Fibroblast of lung (primary cell): ENCODE measurements around the gene REEP1. TPM values are rescaled to one million over a fixed set of nuclear protein-coding genes. Genes with fewer than 3 reads are reported as not detected.

Source experiments
- DNase-seq, 2 donors: peaks; one replicate each; pipeline versions ENCODE4 v3.0.0 to v3.0.0-alpha.2; 2010; ENCODE audit warnings: low read depth in 2 of 2
- H2AFZ ChIP-seq: 2 replicates; pipeline ENCODE4 v1.5.1; 2012; ENCODE audit warnings: low read length, control low read depth, inconsistent platforms
- H3K27ac ChIP-seq: 2 replicates; pipeline ENCODE4 v1.5.1; 2011; ENCODE audit warnings: low read length, control low read depth; ENCODE audit not compliant: insufficient read depth
- H3K27me3 ChIP-seq: 2 replicates; pipeline ENCODE4 v1.5.1; 2011; ENCODE audit warnings: mild to moderate bottlenecking, low read length; ENCODE audit not compliant: control insufficient read depth, insufficient read depth
- H3K36me3 ChIP-seq: 2 replicates; pipeline ENCODE4 v1.5.1; 2011; ENCODE audit warnings: low read length; ENCODE audit not compliant: control insufficient read depth, insufficient read depth
- H3K4me1 ChIP-seq: 2 replicates; pipeline ENCODE4 v1.5.1; 2011; ENCODE audit warnings: low read length; ENCODE audit not compliant: control insufficient read depth, insufficient read depth; ENCODE audit errors: extremely low read depth
- H3K4me2 ChIP-seq: 2 replicates; pipeline ENCODE4 v1.5.1; 2011; ENCODE audit warnings: low read length, control low read depth; ENCODE audit not compliant: insufficient read depth; ENCODE audit errors: extremely low read depth
- H3K4me3 ChIP-seq, 4 experiments: fragments of 200-600 bp in 1 of 4; sonication (generic) in 1 of 4; replicated peaks in 1 of 4; 2 replicates each; pipeline ENCODE4 v1.5.1; 2011 to 2016; ENCODE audit warnings: low read length in 4 of 4, low read depth in 3 of 4, mild to moderate bottlenecking in 3 of 4, control low read depth in 2 of 4, inconsistent platforms in 1 of 4, mixed read lengths in 1 of 4; ENCODE audit not compliant: insufficient read depth in 1 of 4; ENCODE audit errors: control extremely low read depth in 1 of 4
- H3K79me2 ChIP-seq: 2 replicates; pipeline ENCODE4 v1.5.1; 2012; ENCODE audit warnings: mild to moderate bottlenecking, low read length, inconsistent platforms; ENCODE audit not compliant: control insufficient read depth, insufficient read depth
- H3K9ac ChIP-seq: 2 replicates; pipeline ENCODE4 v1.5.1; 2011; ENCODE audit warnings: mild to moderate bottlenecking, low read length, control low read depth; ENCODE audit not compliant: insufficient read depth
- H3K9me3 ChIP-seq: 2 replicates; pipeline ENCODE4 v1.5.1; 2012; ENCODE audit warnings: low read depth, low read length; ENCODE audit not compliant: control insufficient read depth, insufficient read depth
- H4K20me1 ChIP-seq: 2 replicates; pipeline ENCODE4 v1.5.1; 2011; ENCODE audit warnings: low read length; ENCODE audit not compliant: control insufficient read depth, insufficient read depth; ENCODE audit errors: extremely low read depth
- EZH2 ChIP-seq: IDR thresholded peaks from 2 replicates; pipeline ENCODE4 v1.5.1; 2012; ENCODE audit warnings: low read length, control low read depth, mild to moderate bottlenecking; ENCODE audit errors: missing control alignments
- polyA plus RNA-seq, 2 donors: library from polyadenylated mRNA; depleted of rRNA in 1 of 2; stranded (reverse) in 1 of 2; unstranded in 1 of 2; fragments of >200 nt; gene quantifications; 2 replicates each; pipeline ENCODE4 v1.2.1, GENCODE V29; 2011 to 2012; ENCODE audit warnings: missing spikeins in 1 of 2
- total RNA-seq: library from RNA; depleted of rRNA; stranded (reverse); fragments of >200 nt; gene quantifications from 2 replicates; pipeline ENCODE4 v1.2.1, GENCODE V29; 2014
- TF ChIP-seq, protein P1 (sequence below), 2 donors: IDR thresholded peaks in 1 of 2; conservative IDR thresholded peaks in 1 of 2; 1 replicate in 1 of 2; 2 replicates in 1 of 2; pipeline ENCODE4 v1.5.1; 2011 to 2012; ENCODE audit warnings: low read length in 2 of 2, control low read depth in 1 of 2, inconsistent platforms in 1 of 2, low read depth in 1 of 2, mild to moderate bottlenecking in 1 of 2

The REEP1 gene
- total and polyA plus RNA-seq, 2 donors (not counting 1 experiment from before 2014, with no cell fraction given): 0.02 TPM; not detected in 1

DNA sequence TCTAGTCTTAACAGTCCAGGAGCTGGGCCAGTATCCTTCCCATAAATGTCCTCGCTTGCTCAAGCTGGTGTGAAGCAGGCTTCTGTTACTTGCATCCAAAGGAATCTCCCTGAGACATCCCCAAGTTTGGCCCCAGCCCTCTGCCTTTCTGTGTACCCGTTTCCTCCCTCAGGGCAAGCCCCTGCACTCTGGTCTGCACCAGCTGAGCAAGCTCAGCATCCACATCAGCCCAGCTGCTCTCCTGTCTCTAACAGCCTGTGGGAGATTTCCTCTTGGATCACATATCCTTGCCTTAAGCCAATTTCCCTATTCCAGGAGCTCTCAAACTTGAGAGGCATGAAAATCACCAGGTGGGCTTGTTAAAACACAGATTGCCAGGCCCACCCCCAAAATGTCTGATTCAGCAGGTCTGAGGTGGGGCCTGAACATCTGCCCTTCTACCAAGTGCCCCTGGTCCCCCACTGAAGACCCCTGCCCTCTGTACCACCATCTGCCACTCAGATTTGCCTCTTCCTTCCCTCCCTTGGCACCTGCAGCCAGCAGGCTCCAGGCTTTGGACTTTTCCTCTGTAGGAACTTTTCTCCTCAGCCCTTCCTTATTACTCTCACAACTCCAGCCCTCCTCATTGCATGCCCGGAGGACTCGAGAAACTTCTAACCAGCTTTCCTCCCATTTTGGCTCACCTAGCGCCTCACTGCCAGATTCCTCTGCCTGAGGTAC is 32.1 kb downstream of the REEP1 start:
- Histone ChIP-seq H3K27me3 (peaks cover 15% of the 10 kb centered on the region), H3K36me3 (no peaks in the 10 kb centered on the region), H3K79me2 (no peaks in the 10 kb centered on the region), H2AFZ (no peak overlapping the region), H3K4me1 (no peaks in the 10 kb centered on the region), H3K9ac (no peak overlapping the region), H3K4me2 (no peak overlapping the region), H3K27ac (no peak overlapping the region), H3K9me3 (no peaks in the 10 kb centered on the region), H4K20me1 (no peaks in the 10 kb centered on the region), H3K4me3 (no peak overlapping the region)
- TF ChIP-seq, protein P1, sequence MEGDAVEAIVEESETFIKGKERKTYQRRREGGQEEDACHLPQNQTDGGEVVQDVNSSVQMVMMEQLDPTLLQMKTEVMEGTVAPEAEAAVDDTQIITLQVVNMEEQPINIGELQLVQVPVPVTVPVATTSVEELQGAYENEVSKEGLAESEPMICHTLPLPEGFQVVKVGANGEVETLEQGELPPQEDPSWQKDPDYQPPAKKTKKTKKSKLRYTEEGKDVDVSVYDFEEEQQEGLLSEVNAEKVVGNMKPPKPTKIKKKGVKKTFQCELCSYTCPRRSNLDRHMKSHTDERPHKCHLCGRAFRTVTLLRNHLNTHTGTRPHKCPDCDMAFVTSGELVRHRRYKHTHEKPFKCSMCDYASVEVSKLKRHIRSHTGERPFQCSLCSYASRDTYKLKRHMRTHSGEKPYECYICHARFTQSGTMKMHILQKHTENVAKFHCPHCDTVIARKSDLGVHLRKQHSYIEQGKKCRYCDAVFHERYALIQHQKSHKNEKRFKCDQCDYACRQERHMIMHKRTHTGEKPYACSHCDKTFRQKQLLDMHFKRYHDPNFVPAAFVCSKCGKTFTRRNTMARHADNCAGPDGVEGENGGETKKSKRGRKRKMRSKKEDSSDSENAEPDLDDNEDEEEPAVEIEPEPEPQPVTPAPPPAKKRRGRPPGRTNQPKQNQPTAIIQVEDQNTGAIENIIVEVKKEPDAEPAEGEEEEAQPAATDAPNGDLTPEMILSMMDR (conservative IDR thresholded peaks at IDR 0.05 in 1 of 2, IDR thresholded peaks at IDR 0.05 in 1 of 2; ENCODE audit: low read depth in 1 of 2, low read length in 2 of 2): no peak
- TF ChIP-seq EZH2: no peak
- DNase-seq: no peak

DNA sequence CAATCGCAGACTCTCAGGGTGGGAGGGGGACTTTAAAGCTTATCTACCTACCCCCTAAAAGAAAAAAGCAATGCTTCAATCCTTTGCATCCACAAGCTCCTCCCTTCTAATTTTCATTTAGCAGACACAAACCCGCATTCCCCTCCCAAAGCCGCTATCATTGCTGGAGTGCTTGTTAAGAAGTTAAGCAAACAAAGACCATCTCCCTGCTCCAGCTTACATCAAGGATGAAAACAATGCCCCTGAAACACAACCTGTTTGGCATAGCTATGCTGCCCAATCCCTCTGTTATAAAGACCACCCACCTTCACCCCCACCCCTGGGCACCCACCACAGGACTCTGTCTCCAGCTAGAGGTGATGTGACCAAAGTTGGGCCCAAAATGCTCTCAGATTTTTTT is 33.0 kb downstream of the REEP1 start:
- no peaks in the 10 kb centered on the region for H3K9me3 ChIP-seq

DNA sequence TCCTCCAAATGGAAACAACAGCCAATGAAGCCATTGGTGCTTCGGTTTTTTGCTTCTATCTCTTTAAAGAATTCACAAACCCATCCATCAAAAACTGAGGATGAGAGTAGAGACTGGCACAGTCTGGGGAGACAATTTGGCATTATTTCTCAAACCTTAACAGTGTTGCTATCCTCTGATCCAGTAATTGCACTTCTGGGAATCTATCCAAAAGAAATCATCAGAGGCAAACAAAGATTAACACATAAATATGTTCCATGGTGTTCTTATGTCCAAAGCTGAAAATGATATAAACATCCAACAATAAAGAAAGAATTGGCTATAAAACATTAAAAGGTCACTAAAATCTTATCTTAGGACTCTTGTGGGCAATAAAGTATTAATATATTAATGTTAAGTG is 35.1 kb downstream of the REEP1 start:
- Histone ChIP-seq H2AFZ (no peak overlapping the region), H3K4me3 (no peak overlapping the region), H3K9ac (no peak overlapping the region), H3K27ac (no peak overlapping the region), H3K9me3 (no peaks in the 10 kb centered on the region), H3K4me2 (no peak overlapping the region), H3K4me1 (no peaks in the 10 kb centered on the region), H4K20me1 (no peaks in the 10 kb centered on the region), H3K79me2 (no peaks in the 10 kb centered on the region), H3K36me3 (no peaks in the 10 kb centered on the region), H3K27me3 (peaks cover 16% of the 10 kb centered on the region)
- DNase-seq: no peak
- TF ChIP-seq, protein P1 (conservative IDR thresholded peaks at IDR 0.05 in 1 of 2, IDR thresholded peaks at IDR 0.05 in 1 of 2; ENCODE audit: low read depth in 1 of 2, low read length in 2 of 2): no peak
- no peak for TF ChIP-seq EZH2

More for the DNA sequence above, 33.0 kb downstream of the REEP1 start:
- no peak overlapping the region for H3K27ac ChIP-seq
- H3K79me2 ChIP-seq: no peaks in the 10 kb centered on the region
- H3K36me3 ChIP-seq: no peaks in the 10 kb centered on the region
- no peak for DNase-seq
- H4K20me1 ChIP-seq: no peaks in the 10 kb centered on the region
- TF ChIP-seq EZH2: no peak
- TF ChIP-seq, protein P1 (conservative IDR thresholded peaks at IDR 0.05 in 1 of 2, IDR thresholded peaks at IDR 0.05 in 1 of 2; ENCODE audit: low read depth in 1 of 2, low read length in 2 of 2): no peak
- H2AFZ ChIP-seq: no peak overlapping the region
- H3K9ac ChIP-seq: no peak overlapping the region
- H3K27me3 ChIP-seq: peaks cover 16% of the 10 kb centered on the region
- H3K4me3 ChIP-seq: no peak overlapping the region
- H3K4me1 ChIP-seq: no peaks in the 10 kb centered on the region
- no peak overlapping the region for H3K4me2 ChIP-seq
